HepG2 (cell line): ENCODE results near the gene SDK1. TPM values are rescaled to one million over a fixed set of nuclear protein-coding genes. Genes with fewer than 3 reads are reported as not detected.

Experiments used
- ATAC-seq: fragments of 200-7000 bp; cut with Tn5 transposase; 3 replicates; pipeline ENCODE4 v1.9.1; 2020; ENCODE audit warnings: mild to moderate bottlenecking, moderate library complexity
- BruUV-seq: library from RNA; stranded (reverse); fragments of 400-500 nt; replicated peaks from 2 replicates; lab custom pipeline; 2021; lab: Mats Ljungman, UMichigan
- CTCF ChIA-PET: fragments of 300-600 bp; formaldehyde crosslinking; extraction: SDS; loops from one replicate; lab custom pipeline; 2021; ENCODE audit warnings: low total read pairs, inconsistent platforms, low intra/inter-chr PET ratio; lab: Yijun Ruan, JAX
- POLR2A ChIA-PET: fragments of 350-600 bp; sonication (Branson Sonifier 250); formaldehyde crosslinking; loops from one replicate; lab custom pipeline; 2020; ENCODE audit warnings: antibody characterized with exemption, inconsistent platforms; lab: Yijun Ruan, JAX
- DNase-seq: peaks from one replicate; pipeline ENCODE4 v3.0.0-alpha.2; 2015; ENCODE audit warnings: low spot score
- FAIRE-seq: peaks from 3 replicates; lab custom pipeline; 2011; peaks lifted over from hg19 to GRCh38; lab: Jason Lieb, UNC
- H2AFZ ChIP-seq: one replicate; pipeline ENCODE4 v1.6.1; 2011; ENCODE audit warnings: low read length, inconsistent platforms
- H3K27ac ChIP-seq: fragments of 300-600 bp; 3 replicates; pipeline ENCODE4 v1.8.0; 2011; ENCODE audit warnings: mixed run types, mild to moderate bottlenecking, mixed read lengths, low read length, inconsistent platforms; ENCODE audit not compliant: insufficient read depth; ENCODE audit errors: extremely low read length
- H3K27me3 ChIP-seq, 2 experiments: fragments of 200-600 bp in 1 of 2; 2 replicates in 1 of 2; 3 replicates in 1 of 2; pipeline versions ENCODE4 v1.6.0 to v1.8.0; 2011; ENCODE audit warnings: low read length in 2 of 2, mild to moderate bottlenecking in 2 of 2, moderate library complexity in 2 of 2, inconsistent platforms in 1 of 2; ENCODE audit not compliant: insufficient read depth in 2 of 2, control insufficient read depth in 1 of 2
- H3K36me3 ChIP-seq, 2 experiments: fragments of 200-600 bp in 1 of 2; replicated peaks in 1 of 2; 2 replicates in 1 of 2; 3 replicates in 1 of 2; pipeline versions ENCODE4 v1.5.1 to v1.8.0; 2011; ENCODE audit warnings: low read length in 2 of 2, inconsistent platforms in 1 of 2; ENCODE audit not compliant: insufficient read depth in 2 of 2, control insufficient read depth in 1 of 2
- H3K4me1 ChIP-seq: 2 replicates; pipeline ENCODE4 v1.5.1; 2012; ENCODE audit warnings: low read length, inconsistent platforms; ENCODE audit not compliant: insufficient read depth
- H3K4me2 ChIP-seq: 2 replicates; pipeline ENCODE4 v1.6.0; 2011; ENCODE audit warnings: low read depth, low read length, inconsistent platforms
- H3K4me3 ChIP-seq, 3 experiments: fragments of 200-600 bp in 1 of 3; sonication (generic), shearing (Covaris generic) in 1 of 3; replicated peaks in 1 of 3; 2 replicates each; pipeline ENCODE4 v1.5.1; 2011 to 2016; ENCODE audit warnings: low read length in 3 of 3, inconsistent platforms in 2 of 3, low read depth in 2 of 3, mild to moderate bottlenecking in 2 of 3, control low read depth in 1 of 3, mixed read lengths in 1 of 3; ENCODE audit not compliant: insufficient read depth in 1 of 3
- H3K79me2 ChIP-seq: one replicate; pipeline ENCODE4 v1.6.1; 2011; ENCODE audit warnings: low read length, inconsistent platforms; ENCODE audit not compliant: insufficient read depth
- H3K9ac ChIP-seq: 2 replicates; pipeline ENCODE4 v1.6.0; 2011; ENCODE audit warnings: mild to moderate bottlenecking, low read depth, low read length, inconsistent platforms; ENCODE audit not compliant: insufficient read depth
- H3K9me3 ChIP-seq: 2 replicates; pipeline ENCODE4 v1.5.1; 2012; ENCODE audit warnings: mild to moderate bottlenecking, low read length
- H4K20me1 ChIP-seq: 2 replicates; pipeline ENCODE4 v1.6.0; 2011; ENCODE audit warnings: inconsistent platforms, mild to moderate bottlenecking, low read length, moderate library complexity; ENCODE audit not compliant: insufficient read depth
- NFE2 ChIP-seq: sonication (generic); formaldehyde crosslinking; IDR thresholded peaks from 2 replicates; pipeline ENCODE4 v1.4.0; 2020; ENCODE audit warnings: missing genetic modification reagents
- SKIL ChIP-seq: sonication (generic); formaldehyde crosslinking; IDR thresholded peaks from 2 replicates; pipeline ENCODE4 v1.8.0; 2022; ENCODE audit warnings: missing genetic modification reagents, mild to moderate bottlenecking, moderate library complexity, borderline replicate concordance
- ZXDC ChIP-seq: sonication (generic); formaldehyde crosslinking; IDR thresholded peaks from 2 replicates; pipeline ENCODE4 v1.5.0; 2020; ENCODE audit warnings: mild to moderate bottlenecking, missing genetic modification reagents
- WGBS: methylation state at CpG from one replicate; pipeline ENCODE4 v1.1.6; 2017; ENCODE audit warnings: low lambda C conversion rate; 5-methylcytosine and 5-hydroxymethylcytosine counted together
- in situ Hi-C: cut with HindIII; loops from 2 replicates; pipeline ENCODE4 v1.10.0; 2017; ENCODE audit warnings: low pct_unique_long_range_greater_than_20kb; ENCODE audit not compliant: extremely low pct_ligation_motif_present
- intact Hi-C: fragments of 100-400 bp; cut with micrococcal nuclease; formaldehyde crosslinking; loops from one replicate; pipeline ENCODE4 v1.10.0; 2022; ENCODE audit not compliant: unreplicated experiment
- polyA plus RNA-seq, 8 experiments: library from polyadenylated mRNA; depleted of rRNA in 3 of 8; stranded (reverse) in 7 of 8; unstranded in 1 of 8; fragments of >200 nt; fragmentation: Illumina TruSeq in 4 of 8; extraction: Trizol in 4 of 8; gene quantifications; 2 replicates each; pipeline versions ENCODE4 v1.2.1 to v1.2.3, GENCODE V29; 2011 to 2016; ENCODE audit warnings: low read depth in 4 of 8, missing spikeins in 1 of 8, mixed read lengths in 1 of 8; ENCODE audit not compliant: insufficient read depth in 1 of 8
- total RNA-seq, 5 experiments: library from RNA; depleted of rRNA; stranded (reverse); fragments of >200 nt; fragmentation: Illumina TruSeq; extraction: Trizol; gene quantifications; 2 replicates each; pipeline ENCODE4 v1.2.3, GENCODE V29; 2016; ENCODE audit warnings: low read depth in 1 of 5

Gene SDK1
- total and polyA plus RNA-seq, 2 of the 13 experiments (the other 11 are each of a cell fraction or from before 2014, with no cell fraction given): 0.35 to 2.4 TPM

- Histone ChIP-seq H3K27ac (no peak overlapping the region), H4K20me1 (no peaks in the 10 kb centered on the region), H3K9ac (no peak overlapping the region), H3K4me3 (no peak overlapping the region), H3K27me3 (no peaks in the 10 kb centered on the region), H3K9me3 (no peaks in the 10 kb centered on the region), H3K36me3 (no peaks in the 10 kb centered on the region), H2AFZ (no peak overlapping the region), H3K4me1 (peaks cover 40% of the 10 kb centered on the region), H3K79me2 (no peaks in the 10 kb centered on the region), H3K4me2 (no peak overlapping the region)
- TF ChIP-seq ZXDC (no peak), NFE2 (CRISPR knock-in tag) (no peak), SKIL (CRISPR knock-in tag) (no peak)
- no TSS peak for BruUV-seq
- 83% methylated on average over 6 of the region's 6 CpGs for WGBS
- ChIA-PET POLR2A (no interaction called here), CTCF (no interaction called here)
- no peak for DNase-seq
- in situ Hi-C loops (no loop called here), intact Hi-C loops (no loop called here)
- no peak for ATAC-seq
- FAIRE-seq: no peak
These were observed 272.1 kb downstream of the SDK1 start for GRCh38 chr7:3573151-3573550.
